GM18870 (cell line): ENCODE data around the gene SPATA13.
"Not testable (repeated sequence)": the region's sequence is repeated elsewhere in the genome, so short reads cannot be mapped to it uniquely, and the experiment has no call there.

ENCODE experiments used
- ATAC-seq: cut with Tn5 transposase; IDR thresholded peaks from one replicate; pipeline ENCODE4 v1.9.1; 2021; ENCODE audit warnings: moderate library complexity; ENCODE audit not compliant: unreplicated experiment

Gene SPATA13

GRCh38 chr13:24160458-24161009, at the start of gene SPATA13:
Gene SPATA13 (plus strand): TSS chr13:24160720. CDS start chr13:24222930, 62,210 bp downstream.
- no peak for ATAC-seq

GRCh38 chr13:24112791-24113190, 47.7 kb upstream of the SPATA13 start:
- ATAC-seq: no peak

GRCh38 chr13:24115671-24116070, 44.8 kb upstream of the SPATA13 start:
- no peak for ATAC-seq

GRCh38 chr13:24116131-24116530, 44.4 kb upstream of the SPATA13 start:
- ATAC-seq: no peak

- no peak for ATAC-seq
These were observed 41.9 kb upstream of the SPATA13 start for GRCh38 chr13:24118576-24118975.

GRCh38 chr13:24119626-24120508, 40.7 kb upstream of the SPATA13 start:
- no peak for ATAC-seq

- not testable (repeated sequence) for ATAC-seq
These were observed 38.5 kb upstream of the SPATA13 start for GRCh38 chr13:24122045-24122444.

GRCh38 chr13:24122569-24122968, 38.0 kb upstream of the SPATA13 start:
- no peak for ATAC-seq

GRCh38 chr13:24123761-24124160, 36.8 kb upstream of the SPATA13 start:
- no peak for ATAC-seq

GRCh38 chr13:24124789-24125476, 35.6 kb upstream of the SPATA13 start:
- ATAC-seq: peak; percentile 86

GRCh38 chr13:24127116-24127631, 33.3 kb upstream of the SPATA13 start:
- ATAC-seq: peak; percentile 71

GRCh38 chr13:24128112-24128511, 32.4 kb upstream of the SPATA13 start:
- ATAC-seq: no peak

GRCh38 chr13:24128962-24129361, 31.6 kb upstream of the SPATA13 start:
- ATAC-seq: no peak

- ATAC-seq: no peak
These were observed 30.4 kb upstream of the SPATA13 start for GRCh38 chr13:24129914-24130774.

GRCh38 chr13:24131749-24132148, 28.8 kb upstream of the SPATA13 start:
- ATAC-seq: no peak

- no peak for ATAC-seq
These were observed 27.3 kb upstream of the SPATA13 start for GRCh38 chr13:24133021-24133795.

GRCh38 chr13:24134231-24134630, 26.3 kb upstream of the SPATA13 start:
- no peak for ATAC-seq

- ATAC-seq: no peak
These were observed 25.8 kb upstream of the SPATA13 start for GRCh38 chr13:24134757-24135156.

- no peak for ATAC-seq
These were observed 24.7 kb upstream of the SPATA13 start for GRCh38 chr13:24135674-24136300.
